H9 (cell line): ENCODE data around the gene ADAD2. TPM values are rescaled to one million over a fixed set of nuclear protein-coding genes. Genes with fewer than 3 reads are reported as not detected.

Experiments used
- DNase-seq: peaks from one replicate; pipeline ENCODE4 v3.0.0-alpha.2; 2017
- H2AFZ ChIP-seq: one replicate; pipeline ENCODE4 v1.6.1; 2013; ENCODE audit warnings: mild to moderate bottlenecking, low read length, control low read depth, moderate library complexity
- H2AK5ac ChIP-seq: 2 replicates; pipeline ENCODE4 v1.6.1; 2013; ENCODE audit warnings: low read length, control low read depth, mixed read lengths; ENCODE audit not compliant: insufficient read length
- H2BK120ac ChIP-seq: one replicate; pipeline ENCODE4 v1.6.1; 2013; ENCODE audit warnings: low read depth, mild to moderate bottlenecking, low read length, control low read depth, inconsistent platforms; ENCODE audit not compliant: poor library complexity, severe bottlenecking
- H2BK12ac ChIP-seq: 2 replicates; pipeline ENCODE4 v1.6.1; 2013; ENCODE audit warnings: low read length, control low read depth, mixed read lengths, low read depth; ENCODE audit not compliant: insufficient read length
- H2BK15ac ChIP-seq: 2 replicates; pipeline ENCODE4 v1.6.1; 2013; ENCODE audit warnings: low read depth, low read length, control low read depth
- H2BK20ac ChIP-seq: one replicate; pipeline ENCODE4 v1.6.1; 2013; ENCODE audit warnings: low read depth, mild to moderate bottlenecking, low read length, control low read depth, inconsistent platforms; ENCODE audit not compliant: poor library complexity, severe bottlenecking
- H2BK5ac ChIP-seq: 2 replicates; pipeline ENCODE4 v1.6.1; 2013; ENCODE audit warnings: low read length, control low read depth, mixed read lengths; ENCODE audit not compliant: insufficient read length
- H3K14ac ChIP-seq: 2 replicates; pipeline ENCODE4 v1.6.1; 2013; ENCODE audit warnings: low read length, control low read depth; ENCODE audit not compliant: insufficient read depth
- H3K18ac ChIP-seq: 2 replicates; pipeline ENCODE4 v1.6.1; 2013; ENCODE audit warnings: low read depth, mild to moderate bottlenecking, mixed read lengths, low read length, control low read depth; ENCODE audit not compliant: insufficient read length
- H3K23ac ChIP-seq: 2 replicates; pipeline ENCODE4 v1.6.1; 2013; ENCODE audit warnings: low read length, control low read depth, mixed read lengths, low read depth; ENCODE audit not compliant: insufficient read length
- H3K23me2 ChIP-seq: 2 replicates; pipeline ENCODE4 v1.6.1; 2013; ENCODE audit warnings: low read depth, mild to moderate bottlenecking, mixed read lengths, low read length, control low read depth; ENCODE audit not compliant: insufficient read length, poor library complexity, severe bottlenecking
- H3K27ac ChIP-seq: 2 replicates; pipeline ENCODE4 v1.5.1; 2013; ENCODE audit warnings: low read length, control low read depth, mixed read lengths, low read depth; ENCODE audit not compliant: insufficient read length
- H3K27me3 ChIP-seq: 2 replicates; pipeline ENCODE4 v1.6.1; 2013; ENCODE audit warnings: low read length, control low read depth, inconsistent platforms; ENCODE audit not compliant: insufficient read depth
- H3K4ac ChIP-seq: 2 replicates; pipeline ENCODE4 v1.6.1; 2013; ENCODE audit warnings: low read depth, mild to moderate bottlenecking, control low read depth, inconsistent platforms, low read length, moderate library complexity
- H3K4me1 ChIP-seq: 2 replicates; pipeline ENCODE4 v1.6.1; 2013; ENCODE audit warnings: low read length, control low read depth, inconsistent platforms; ENCODE audit not compliant: insufficient read depth
- H3K4me2 ChIP-seq: 2 replicates; pipeline ENCODE4 v1.6.1; 2013; ENCODE audit warnings: low read length, control low read depth, mixed read lengths; ENCODE audit not compliant: insufficient read length, insufficient read depth
- H3K56ac ChIP-seq: 2 replicates; pipeline ENCODE4 v1.6.1; 2013; ENCODE audit warnings: low read depth, mild to moderate bottlenecking, mixed read lengths, low read length, control low read depth; ENCODE audit not compliant: insufficient read length
- H3K79me1 ChIP-seq: 2 replicates; pipeline ENCODE4 v1.6.1; 2013; ENCODE audit warnings: low read depth, mild to moderate bottlenecking, moderate library complexity, low read length, control low read depth, inconsistent platforms; ENCODE audit not compliant: insufficient read depth, poor library complexity, severe bottlenecking
- H3K79me2 ChIP-seq: 2 replicates; pipeline ENCODE4 v1.6.1; 2013; ENCODE audit warnings: low read length, control low read depth, inconsistent platforms; ENCODE audit not compliant: insufficient read depth
- H3K9ac ChIP-seq: 2 replicates; pipeline ENCODE4 v1.6.1; 2013; ENCODE audit warnings: low read length, control low read depth, mixed read lengths; ENCODE audit not compliant: insufficient read length; ENCODE audit errors: extremely low read depth
- H3K9me3 ChIP-seq: one replicate; pipeline ENCODE4 v1.6.1; 2013; ENCODE audit warnings: low read depth, low read length, inconsistent platforms; ENCODE audit not compliant: control insufficient read depth
- H3T11ph ChIP-seq: one replicate; pipeline ENCODE4 v1.6.1; 2013; ENCODE audit warnings: mild to moderate bottlenecking, low read length, control low read depth, inconsistent platforms
- H4K20me1 ChIP-seq: one replicate; pipeline ENCODE4 v1.6.1; 2013; ENCODE audit not compliant: control insufficient read depth, insufficient read length, insufficient read depth
- H4K5ac ChIP-seq: 2 replicates; pipeline ENCODE4 v1.6.1; 2013; ENCODE audit warnings: low read depth, mild to moderate bottlenecking, mixed read lengths, low read length, control low read depth; ENCODE audit not compliant: insufficient read length
- H4K8ac ChIP-seq: replicated peaks from 2 replicates; pipeline ENCODE4 v1.6.1; 2013; ENCODE audit warnings: low read length, control low read depth, mixed read lengths, low read depth; ENCODE audit not compliant: insufficient read length
- H4K91ac ChIP-seq: 2 replicates; pipeline ENCODE4 v1.6.1; 2013; ENCODE audit warnings: low read depth, mild to moderate bottlenecking, moderate library complexity, mixed read lengths, low read length, control low read depth; ENCODE audit not compliant: insufficient read length
- H3K27ac Mint-ChIP-seq, 3 experiments: 2 replicates in 2 of 3; 3 replicates in 1 of 3; pipeline ENCODE4 v1.8.0; 2020 to 2021; ENCODE audit warnings: mixed read lengths in 3 of 3, mild to moderate bottlenecking in 1 of 3, moderate library complexity in 1 of 3
- H3K27me3 Mint-ChIP-seq: 2 replicates; pipeline ENCODE4 v1.8.0; 2021; ENCODE audit warnings: low read depth, mild to moderate bottlenecking, moderate library complexity, mixed read lengths
- H3K36me3 Mint-ChIP-seq, 3 experiments: 2 replicates in 2 of 3; 3 replicates in 1 of 3; pipeline ENCODE4 v1.8.0; 2020 to 2021; ENCODE audit warnings: low read depth in 3 of 3, mixed read lengths in 3 of 3; ENCODE audit not compliant: insufficient read depth in 1 of 3
- H3K4me1 Mint-ChIP-seq, 2 experiments: 2 replicates each; pipeline ENCODE4 v1.8.0; 2020; ENCODE audit warnings: mixed read lengths in 2 of 2
- H3K4me3 Mint-ChIP-seq, 2 experiments: 2 replicates in 1 of 2; 3 replicates in 1 of 2; pipeline ENCODE4 v1.8.0; 2020 to 2021; ENCODE audit warnings: mild to moderate bottlenecking in 2 of 2, mixed read lengths in 2 of 2, moderate library complexity in 1 of 2
- H3K9me3 Mint-ChIP-seq, 2 experiments: 2 replicates in 1 of 2; 3 replicates in 1 of 2; pipeline ENCODE4 v1.8.0; 2020; ENCODE audit warnings: mild to moderate bottlenecking in 2 of 2, mixed read lengths in 2 of 2, moderate library complexity in 1 of 2
- CTCF ChIP-seq: fragments of 200-600 bp; sonication (generic); conservative IDR thresholded peaks from 3 replicates; pipeline ENCODE4 v1.8.0; 2021; ENCODE audit warnings: antibody characterized with exemption, mild to moderate bottlenecking
- WGBS: extraction: QIAGEN DNeasy Blood & Tissue Kit; methylation state at CpG from one replicate; pipeline ENCODE4 v1.1.7; 2013; ENCODE audit warnings: missing lambda C conversion rate, low lambda C conversion rate, mixed read lengths; ENCODE audit not compliant: insufficient read length; ENCODE audit errors: extremely low coverage; 5-methylcytosine and 5-hydroxymethylcytosine counted together
- total RNA-seq: library from RNA; stranded (reverse); gene quantifications from 2 replicates; pipeline ENCODE4 v1.2.1, GENCODE V29; 2021

Gene ADAD2
- total RNA-seq, 1 experiment from 2014 or later, result 1.0 TPM

- peaks cover 12 to 34% (median 34%) of the 10 kb centered on the region in 3 experiments; a peak in 6 of 7 replicates for H3K36me3 Mint-ChIP-seq
- H3K9ac ChIP-seq, result peak within 1 kb of the TSS; percentile 93
- H3K9me3 Mint-ChIP-seq, result no peaks in the 10 kb centered on the region
- no peak within 1 kb of the TSS for H3K27ac ChIP-seq
- H3K23ac ChIP-seq, result no peak within 1 kb of the TSS
- peak within 1 kb of the TSS; percentile 52 for H3K4me2 ChIP-seq
- peak within 1 kb of the TSS; percentile 84 for H3K14ac ChIP-seq
- H3K18ac ChIP-seq, result peak within 1 kb of the TSS; percentile 56
- no peak within 1 kb of the TSS for H2BK120ac ChIP-seq
- no peaks in the 10 kb centered on the region for H3K4me1 ChIP-seq
- DNase-seq, result peak; percentile 89
- H3K79me1 ChIP-seq, result peaks cover 6% of the 10 kb centered on the region
- no peak within 1 kb of the TSS for H2AK5ac ChIP-seq
- H3K4me3 Mint-ChIP-seq, result peak within 1 kb of the TSS; percentile 92 to 94
- peaks cover 9% of the 10 kb centered on the region; the same call in 1 of the 2 replicates for H3K79me2 ChIP-seq
- peak within 1 kb of the TSS; percentile 24 for H2AFZ ChIP-seq
- no peaks in the 10 kb centered on the region for H3K9me3 ChIP-seq
- no peak within 1 kb of the TSS for H2BK12ac ChIP-seq
- no peak within 1 kb of the TSS for H2BK5ac ChIP-seq
- H4K20me1 ChIP-seq, result no peaks in the 10 kb centered on the region
- no peak within 1 kb of the TSS for H3K56ac ChIP-seq
- H3K4me1 Mint-ChIP-seq, result peaks cover 8 to 13% of the 10 kb centered on the region in 2 experiments
- H3K27ac Mint-ChIP-seq, result peak within 1 kb of the TSS in 2 of 3 experiments; percentile 82 to 87; a peak in 3 of 7 replicates
- H3K27me3 ChIP-seq, result no peaks in the 10 kb centered on the region
- H2BK20ac ChIP-seq, result no peak within 1 kb of the TSS
- H3K23me2 ChIP-seq, result peaks cover 6% of the 10 kb centered on the region
- H3T11ph ChIP-seq, result no peak within 1 kb of the TSS
- no peak within 1 kb of the TSS for H3K4ac ChIP-seq
- no peak within 1 kb of the TSS for H4K8ac ChIP-seq
- WGBS, result no CpG with 5 or more reads among the region's 55 CpGs
- no peak within 1 kb of the TSS for H4K5ac ChIP-seq
- peaks cover 2% of the 10 kb centered on the region; the same call in 1 of the 2 replicates for H3K27me3 Mint-ChIP-seq
- no peak within 1 kb of the TSS for H2BK15ac ChIP-seq
- TF ChIP-seq CTCF, result peak; percentile 94
- H4K91ac ChIP-seq, result no peak within 1 kb of the TSS
Observed at GRCh38 chr16:84186685-84187437, 4.1 kb upstream of the ADAD2 start, which contains the start of gene TAF1C. TSS of gene TAF1C (minus strand) at chr16:84187057. CDS start at chr16:84184988, 2,069 bp downstream.
